Amniotic stem cell (primary cell): ENCODE measurements around the gene SCAMP2.

ENCODE experiments used
- DNase-seq: peaks from one replicate; lab custom pipeline; 2025; lab: John Stamatoyannopoulos, UW

The SCAMP2 gene

DNA sequence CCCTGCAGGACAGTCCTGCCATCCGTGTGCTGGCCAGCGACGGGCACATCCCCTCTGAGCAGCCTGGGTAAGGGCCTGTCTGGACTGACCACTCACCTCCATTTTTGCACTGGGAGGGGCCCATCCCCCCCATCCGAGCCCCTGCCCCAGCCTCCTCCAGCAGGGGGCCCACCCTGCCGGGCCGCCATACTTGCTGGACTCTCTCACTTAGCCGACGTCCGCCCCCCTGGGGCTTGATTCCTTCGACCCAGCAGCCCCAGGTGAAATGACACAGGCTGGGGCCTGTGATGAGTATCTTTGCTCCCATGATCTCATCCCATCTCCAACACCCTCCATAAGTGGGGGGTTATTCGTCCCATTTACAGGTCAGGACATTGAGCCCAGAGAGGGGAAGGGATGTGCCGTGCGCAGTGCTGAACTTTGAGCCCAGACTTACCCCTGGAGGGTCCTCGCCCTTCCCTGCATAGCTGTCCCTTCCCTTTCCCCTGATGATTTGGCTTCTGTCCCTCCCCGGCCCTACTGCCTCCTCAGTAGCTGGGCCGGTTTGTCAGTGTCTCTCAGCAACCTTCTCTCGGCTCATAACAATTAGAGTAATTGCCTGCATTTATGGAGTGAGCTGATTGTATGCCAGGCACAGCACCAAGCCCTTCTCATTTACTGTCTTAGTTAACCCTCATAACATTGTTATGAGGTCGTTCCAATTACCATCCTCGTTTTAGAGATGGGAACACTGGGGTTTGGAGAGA is 56.4 kb downstream of the SCAMP2 start:
- DNase-seq, result no peak

DNA sequence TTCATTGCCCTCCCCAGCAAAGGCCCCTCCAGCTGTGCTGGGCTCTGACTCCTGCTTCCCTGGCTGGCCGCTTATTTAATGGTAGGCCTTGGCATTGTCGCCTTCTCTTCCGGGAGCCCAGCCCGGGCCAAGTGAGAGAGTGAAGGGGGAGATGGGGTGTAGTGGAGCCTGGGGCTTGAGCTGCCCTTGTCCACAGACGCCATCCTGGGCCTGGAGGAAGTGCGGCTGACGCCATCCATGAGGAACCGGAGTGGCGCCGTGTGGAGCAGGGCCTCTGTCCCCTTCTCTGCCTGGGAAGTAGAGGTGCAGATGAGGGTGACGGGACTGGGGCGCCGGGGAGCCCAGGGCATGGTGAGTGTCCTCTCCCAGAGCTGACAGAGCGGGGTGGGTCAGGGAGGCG is 57.2 kb downstream of the SCAMP2 start:
- DNase-seq, result no peak

GRCh38 chr15:74815121-74815934 is 57.8 kb downstream of the SCAMP2 start:
- no peak for DNase-seq

DNA sequence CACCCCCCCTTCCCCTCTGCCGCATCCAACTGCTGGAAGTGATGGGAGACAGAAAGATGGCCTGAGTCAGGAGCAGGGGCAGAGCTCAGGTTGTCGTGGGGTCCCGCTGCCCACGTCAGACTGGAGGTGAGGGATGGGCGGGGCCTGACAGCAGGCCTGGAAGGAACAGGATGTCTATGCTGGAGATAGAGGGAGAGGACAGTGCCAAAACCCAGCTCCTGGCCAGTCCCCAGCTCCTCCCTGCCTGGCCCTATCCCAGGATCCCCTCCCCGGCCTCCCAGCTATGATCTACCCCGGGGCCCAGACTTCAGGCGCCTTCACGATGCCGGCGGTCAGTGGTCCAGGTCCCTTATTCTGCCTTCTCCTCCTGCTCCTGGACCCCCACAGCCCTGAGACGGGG is 60.6 kb downstream of the SCAMP2 start, which contains the start of gene LMAN1L:
LMAN1L (plus strand) TSS at position 303 of the 400 bp plus-strand sequence; CDS start at position 323, 20 bp downstream.
- no peak for DNase-seq

GRCh38 chr15:74809956-74810355 is 63.2 kb downstream of the SCAMP2 start:
- DNase-seq, result no peak

- no peak for DNase-seq
Observed at GRCh38 chr15:74809242-74809641, 63.9 kb downstream of the SCAMP2 start.

DNA sequence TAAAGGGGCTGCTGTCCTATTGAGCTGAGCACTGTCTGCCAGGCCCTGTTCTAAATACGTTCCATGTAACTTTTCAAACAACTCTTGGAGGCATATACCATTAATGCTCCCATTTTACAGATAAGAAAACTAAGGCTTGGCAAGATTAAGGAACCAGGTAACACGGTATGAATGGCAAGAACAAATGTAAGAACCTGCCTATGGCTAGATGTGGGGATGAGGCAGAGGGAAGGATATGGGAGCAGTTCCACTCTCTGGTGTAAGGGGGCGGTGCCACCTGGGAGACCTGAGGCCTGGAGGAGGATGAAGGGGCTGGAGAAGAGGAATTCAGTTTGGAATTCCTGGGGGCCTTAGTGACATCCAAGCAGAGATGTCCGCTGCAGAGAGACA is 64.3 kb downstream of the SCAMP2 start:
- no peak for DNase-seq

DNA sequence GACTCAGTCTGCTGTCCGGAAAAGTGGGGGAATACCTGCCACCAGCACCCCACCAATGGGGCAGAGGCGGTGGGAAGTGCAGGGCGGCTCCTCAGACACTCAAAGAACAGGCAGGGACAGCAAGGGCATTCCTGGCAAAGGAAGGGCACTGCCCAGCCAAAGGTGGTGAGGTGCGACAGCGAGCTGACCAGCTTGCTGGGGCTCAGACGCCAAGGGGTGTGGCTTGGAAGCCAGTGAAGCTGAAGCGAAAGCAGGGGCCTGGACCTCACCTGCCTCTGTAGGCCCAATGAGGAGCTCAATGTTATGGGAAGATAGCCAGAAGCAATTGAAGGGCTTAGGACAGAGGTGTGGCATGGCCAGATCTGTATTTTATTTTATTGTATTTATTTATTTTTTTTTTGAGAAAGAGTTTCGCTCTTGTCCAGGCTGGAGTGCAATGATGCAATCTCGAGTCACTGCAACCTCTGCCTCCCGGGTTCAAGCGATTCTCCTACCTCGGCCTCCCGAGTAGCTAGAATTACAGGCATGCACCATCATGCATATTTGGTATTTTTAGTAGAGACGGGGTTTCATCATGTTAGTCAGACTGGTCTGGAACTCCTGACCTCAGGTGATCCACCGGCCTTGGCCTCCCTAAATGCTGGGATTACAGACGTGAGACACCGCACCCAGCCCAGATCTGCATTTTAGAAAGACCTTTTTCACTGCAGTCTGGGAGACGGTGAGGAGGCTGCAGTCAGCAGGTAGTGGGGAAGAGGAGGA is 64.9 kb downstream of the SCAMP2 start:
- no peak for DNase-seq

GRCh38 chr15:74807282-74807681 is 65.9 kb downstream of the SCAMP2 start:
- no peak for DNase-seq

DNA sequence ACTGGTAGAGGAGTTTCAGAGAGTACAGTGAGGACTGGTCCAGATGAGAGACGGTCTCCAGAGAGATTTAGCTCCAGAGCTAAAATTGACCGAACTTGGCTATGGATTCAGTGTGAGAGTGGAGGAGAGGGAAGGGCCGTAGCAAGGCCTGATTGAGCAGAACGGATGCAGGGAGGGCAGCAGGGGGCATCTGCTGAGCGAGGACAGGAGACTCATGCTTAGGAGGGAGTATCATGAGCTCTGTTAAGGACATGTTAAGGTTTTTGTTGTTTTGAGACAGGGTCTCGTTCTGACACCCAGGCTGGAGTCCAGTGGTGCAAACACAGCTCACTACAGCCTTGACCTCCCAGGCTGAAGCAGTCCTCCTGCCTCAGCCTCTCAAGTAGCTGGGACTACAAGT is 68.2 kb downstream of the SCAMP2 start:
- DNase-seq, result no peak

GRCh38 chr15:74802862-74803447 is 70.2 kb downstream of the SCAMP2 start:
- no peak for DNase-seq

- no peak for DNase-seq
Observed at GRCh38 chr15:74802290-74802689, 70.9 kb downstream of the SCAMP2 start.

DNA sequence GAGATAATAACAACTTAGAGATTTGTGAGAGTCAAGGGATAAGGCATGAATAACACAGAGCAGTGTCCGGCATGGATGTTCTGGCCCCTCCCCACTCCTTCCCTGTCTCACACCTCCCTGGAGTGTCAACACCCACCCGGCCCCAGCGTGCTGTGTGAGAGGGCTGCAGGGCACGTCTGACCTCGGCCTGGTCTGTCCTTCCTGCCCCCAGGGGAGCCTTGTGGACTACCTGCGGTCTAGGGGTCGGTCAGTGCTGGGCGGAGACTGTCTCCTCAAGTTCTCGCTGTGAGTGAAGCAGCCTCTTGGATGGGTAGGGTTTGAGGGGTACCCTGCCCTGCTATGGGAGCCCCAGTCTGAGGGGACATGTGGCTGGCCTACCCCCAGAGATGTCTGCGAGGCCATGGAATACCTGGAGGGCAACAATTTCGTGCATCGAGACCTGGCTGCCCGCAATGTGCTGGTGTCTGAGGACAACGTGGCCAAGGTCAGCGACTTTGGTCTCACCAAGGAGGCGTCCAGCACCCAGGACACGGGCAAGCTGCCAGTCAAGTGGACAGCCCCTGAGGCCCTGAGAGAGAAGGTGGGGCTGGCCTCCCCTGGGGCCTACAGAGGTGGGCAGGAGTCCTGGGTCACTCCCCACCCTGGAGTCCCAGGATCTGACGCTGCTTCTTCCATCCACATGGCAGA is 71.7 kb downstream of the SCAMP2 start:
- no peak for DNase-seq

DNA sequence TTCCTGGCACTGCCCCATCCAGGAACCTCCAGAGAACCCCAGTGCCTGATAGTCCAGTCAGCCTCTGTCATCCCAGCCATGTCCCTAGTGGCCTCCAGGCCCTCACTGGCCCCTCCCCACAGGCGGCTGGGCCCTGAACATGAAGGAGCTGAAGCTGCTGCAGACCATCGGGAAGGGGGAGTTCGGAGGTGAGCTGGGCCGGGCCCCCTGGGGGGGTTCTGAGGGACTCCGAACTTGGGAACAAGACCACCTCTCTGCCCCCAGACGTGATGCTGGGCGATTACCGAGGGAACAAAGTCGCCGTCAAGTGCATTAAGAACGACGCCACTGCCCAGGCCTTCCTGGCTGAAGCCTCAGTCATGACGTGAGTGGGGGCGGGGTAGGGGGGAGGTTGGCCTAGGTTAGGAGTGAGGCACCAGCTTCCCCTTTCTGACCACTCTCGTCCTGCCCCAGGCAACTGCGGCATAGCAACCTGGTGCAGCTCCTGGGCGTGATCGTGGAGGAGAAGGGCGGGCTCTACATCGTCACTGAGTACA is 72.5 kb downstream of the SCAMP2 start:
- DNase-seq, result no peak

- DNase-seq, result no peak
Observed at GRCh38 chr15:74799856-74800558, 73.2 kb downstream of the SCAMP2 start.

DNA sequence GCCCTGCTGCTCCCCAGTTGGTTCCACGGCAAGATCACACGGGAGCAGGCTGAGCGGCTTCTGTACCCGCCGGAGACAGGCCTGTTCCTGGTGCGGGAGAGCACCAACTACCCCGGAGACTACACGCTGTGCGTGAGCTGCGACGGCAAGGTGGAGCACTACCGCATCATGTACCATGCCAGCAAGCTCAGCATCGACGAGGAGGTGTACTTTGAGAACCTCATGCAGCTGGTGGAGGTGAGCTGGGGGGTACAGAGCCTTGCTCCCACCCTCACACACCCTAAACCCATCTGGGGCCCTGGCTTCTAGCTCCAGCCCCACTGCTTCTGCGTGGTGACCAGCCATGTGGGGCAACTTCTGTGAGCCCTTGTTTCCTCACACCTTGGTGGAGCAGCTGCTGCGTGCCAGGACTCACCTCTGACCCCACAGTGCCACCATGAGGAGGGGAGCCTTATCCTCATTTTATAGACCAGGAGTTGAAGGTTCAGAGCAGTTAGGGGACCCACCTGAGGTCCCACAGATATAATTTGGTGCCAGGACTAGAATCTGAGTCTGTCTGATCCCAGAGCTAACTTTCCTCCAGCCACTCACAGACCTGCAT is 73.8 kb downstream of the SCAMP2 start:
- DNase-seq, result no peak

- DNase-seq, result no peak
Observed at GRCh38 chr15:74798388-74799254, 74.5 kb downstream of the SCAMP2 start.

- DNase-seq, result no peak
Observed at GRCh38 chr15:74795966-74796625, 77.1 kb downstream of the SCAMP2 start.

GRCh38 chr15:74794970-74795349 is 78.2 kb downstream of the SCAMP2 start:
- no peak for DNase-seq
